ENCODE results near the gene SERPINA12.

SERPINA12 gene

DNA sequence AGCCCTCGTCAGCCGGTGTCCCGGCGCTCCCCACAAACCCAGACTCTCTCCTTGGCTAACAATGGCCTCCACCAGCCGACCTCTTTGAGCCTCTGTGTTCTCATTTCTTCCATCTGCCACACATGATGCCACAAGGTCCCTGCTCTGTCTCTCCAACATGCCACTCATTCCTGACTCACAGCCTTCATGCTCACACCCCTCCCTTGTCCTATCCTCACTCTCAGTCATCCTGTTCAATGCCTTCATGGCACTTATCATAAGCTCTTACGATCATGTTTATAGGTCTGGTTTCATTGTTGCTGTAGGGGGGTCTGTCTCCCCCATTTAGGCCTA is 47.1 kb downstream of the SERPINA12 start:
- no peak for DNase-seq

GRCh38 chr14:94461526-94462218 is 47.6 kb downstream of the SERPINA12 start:
- no peak for DNase-seq

- no peak for DNase-seq
Observed at GRCh38 chr14:94460631-94461416, 48.4 kb downstream of the SERPINA12 start.

GRCh38 chr14:94458558-94459205 is 50.6 kb downstream of the SERPINA12 start:
- no peak for DNase-seq

GRCh38 chr14:94458096-94458495 is 51.2 kb downstream of the SERPINA12 start:
- no peak for DNase-seq

DNA sequence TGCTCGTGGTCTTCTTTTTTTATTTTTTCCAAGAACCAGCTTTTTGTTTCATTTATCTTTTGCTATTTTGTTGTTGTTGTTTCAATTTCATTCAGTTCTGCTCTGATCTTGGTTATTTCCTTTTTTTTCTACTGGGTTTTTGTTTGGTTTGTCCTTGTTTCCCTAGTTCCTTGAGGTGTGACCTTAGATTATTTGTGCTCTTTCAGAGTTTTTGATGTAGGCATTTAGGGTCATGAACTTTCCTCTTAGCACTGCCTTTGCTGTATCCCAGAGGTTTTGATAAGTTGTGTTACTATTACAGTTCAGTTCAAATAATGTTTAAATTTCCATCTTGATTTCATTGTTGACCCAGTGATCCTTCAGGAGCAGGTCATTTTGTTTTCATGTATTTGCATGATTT is 53.3 kb downstream of the SERPINA12 start:
- DNase-seq = no peak

GRCh38 chr14:94451826-94452225 is 57.4 kb downstream of the SERPINA12 start:
- DNase-seq = no peak

DNA sequence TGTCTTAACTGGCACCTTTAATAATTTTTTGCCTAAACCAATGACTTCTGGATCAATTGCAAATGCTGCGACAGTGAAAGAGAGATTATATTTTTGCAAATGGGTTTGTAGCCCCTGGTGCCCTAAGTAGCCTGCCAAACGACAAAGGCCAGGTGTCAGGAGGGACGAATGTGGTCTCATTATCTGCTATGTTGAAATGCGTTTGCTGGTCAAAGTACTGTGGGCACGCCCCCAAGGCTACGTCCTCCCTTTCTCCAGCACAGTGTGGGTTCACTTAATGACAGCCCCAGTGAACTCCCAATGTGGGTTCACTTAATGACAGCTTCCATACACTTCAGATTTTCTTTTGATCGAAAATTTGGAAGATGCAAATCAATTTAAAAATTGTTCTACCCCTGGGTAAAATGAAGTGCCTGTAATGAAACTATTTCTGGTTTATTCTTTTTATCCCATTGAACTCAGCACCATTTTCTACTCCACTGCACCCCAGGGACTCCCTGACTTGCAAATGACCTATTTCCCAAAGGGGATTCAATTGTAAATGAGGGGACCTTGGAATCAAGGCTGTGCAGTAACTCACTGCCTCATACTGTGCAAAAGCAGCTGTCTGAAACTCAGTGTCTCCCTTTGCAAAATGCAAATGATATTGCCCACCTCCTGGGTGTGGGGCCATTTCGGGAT is 58.0 kb downstream of the SERPINA12 start:
- no peak for DNase-seq

- DNase-seq = no peak
Observed at GRCh38 chr14:94450722-94451090, 58.6 kb downstream of the SERPINA12 start.

DNA sequence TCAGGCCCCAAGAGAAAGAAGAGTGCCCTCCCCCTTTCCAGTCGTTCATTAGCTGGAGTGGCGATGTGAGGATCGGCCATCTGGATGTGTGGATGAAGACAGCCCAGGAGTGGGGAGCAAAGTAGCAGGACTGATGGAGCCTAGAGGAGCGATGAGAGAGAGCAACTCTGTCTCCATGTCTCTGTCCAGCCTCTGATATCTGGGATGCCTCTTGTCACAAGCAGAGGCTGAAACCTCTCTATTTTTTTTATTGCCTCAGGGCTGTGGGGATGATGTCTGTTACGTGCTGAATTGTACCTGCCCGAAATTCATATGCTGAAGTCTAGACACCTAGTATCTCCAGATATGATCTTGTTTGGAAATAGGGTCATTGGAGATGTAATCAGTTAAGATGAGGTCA is 59.3 kb downstream of the SERPINA12 start:
- no peak for DNase-seq

GRCh38 chr14:94448071-94448808 is 61.0 kb downstream of the SERPINA12 start:
- DNase-seq = no peak

GRCh38 chr14:94447206-94447605 is 62.1 kb downstream of the SERPINA12 start:
- DNase-seq = no peak

DNA sequence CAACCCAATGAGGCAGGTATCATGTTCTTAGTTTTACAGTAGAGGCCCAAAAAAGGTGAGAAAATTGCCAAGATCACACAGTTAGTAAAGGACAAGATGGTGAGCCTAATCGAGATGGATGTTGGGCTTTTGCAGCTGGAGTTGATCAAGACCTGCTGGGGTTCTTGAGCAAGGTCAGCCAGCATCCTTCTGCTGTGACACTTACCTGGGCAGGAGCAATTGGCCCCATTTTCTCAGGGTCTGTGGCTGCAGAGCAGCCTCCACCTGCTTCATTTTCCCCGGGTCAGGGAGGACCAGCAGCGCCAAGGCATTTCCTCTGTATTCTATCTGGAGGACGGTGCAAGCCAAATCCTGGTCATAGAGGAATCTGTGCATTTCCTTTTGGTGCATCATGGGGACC is 63.1 kb downstream of the SERPINA12 start:
- no peak for DNase-seq

DNA sequence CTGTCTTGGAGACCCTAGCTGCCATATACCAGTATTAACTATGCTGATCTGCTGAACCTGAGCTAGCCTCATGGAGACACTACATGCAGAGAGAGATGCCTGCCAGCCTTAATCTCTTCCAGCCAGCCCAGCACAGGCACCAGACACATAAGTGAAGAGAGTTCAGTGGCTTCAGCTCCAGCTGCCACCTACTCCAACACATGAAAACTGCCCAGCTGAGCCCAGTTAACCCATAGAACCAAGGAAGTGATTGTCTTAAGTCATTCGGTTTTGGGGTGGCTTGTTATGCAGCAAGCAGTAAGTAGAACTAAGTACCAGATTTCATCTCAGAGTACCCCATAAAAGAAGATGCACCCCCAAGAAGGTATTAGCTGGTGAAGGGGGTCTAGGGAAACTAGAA is 64.3 kb downstream of the SERPINA12 start:
- no peak for DNase-seq

- DNase-seq = no peak
Observed at GRCh38 chr14:94441531-94442205, 67.6 kb downstream of the SERPINA12 start.

DNA sequence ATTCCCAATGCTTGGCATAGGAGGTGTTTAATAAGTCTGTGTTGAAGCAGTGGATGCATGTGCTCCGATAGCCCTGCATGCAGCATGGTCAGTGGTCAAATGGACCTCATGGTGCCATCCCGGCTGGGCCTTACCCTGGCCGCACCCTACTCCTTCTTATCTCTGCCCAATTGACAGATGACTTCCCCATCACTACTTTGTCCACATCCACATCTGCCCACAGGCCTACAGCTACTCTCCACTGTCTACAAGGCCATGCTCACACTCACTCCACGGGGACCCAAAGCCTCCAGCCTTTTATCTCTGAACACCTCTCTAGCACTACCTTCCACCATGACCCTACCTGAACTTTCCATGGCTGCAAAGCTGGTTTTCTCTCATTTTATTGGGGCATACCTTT is 68.1 kb downstream of the SERPINA12 start:
- DNase-seq = no peak

DNA sequence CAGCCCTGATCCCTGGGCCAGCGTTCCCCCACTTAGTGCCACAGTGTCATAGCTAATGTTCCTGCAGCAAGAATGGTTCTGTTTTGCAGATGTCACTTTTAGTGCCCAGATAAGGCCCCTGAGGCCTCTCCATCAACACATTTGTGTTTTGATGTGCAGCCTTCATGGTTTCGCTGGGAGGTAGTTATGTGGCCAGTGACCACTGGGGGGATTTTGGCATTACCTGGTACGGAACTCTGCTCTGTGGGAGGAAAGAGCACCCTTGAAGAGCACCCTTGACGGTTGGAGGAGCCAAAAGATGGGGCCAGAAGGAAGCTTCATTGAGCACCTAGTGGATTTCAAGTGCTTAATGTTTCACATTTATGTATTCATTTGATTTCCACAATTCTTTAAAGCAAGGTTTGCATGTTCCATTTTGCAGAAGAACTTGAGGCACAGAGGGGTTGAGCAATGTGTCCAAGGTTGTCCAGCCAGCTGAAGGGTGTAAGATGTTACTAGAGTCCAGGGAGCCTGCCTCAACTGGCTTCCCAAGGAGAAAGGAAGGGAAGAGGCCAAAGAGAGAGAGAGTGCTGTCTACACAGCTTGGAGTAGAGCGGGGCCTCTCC is 69.7 kb downstream of the SERPINA12 start:
- no peak for DNase-seq

Data from cortex of kidney (tissue), 1 donor.